HL-60 (cell line): Measurements from ENCODE around the gene BCAR1.

Experiments
- DNase-seq, 2 experiments: peaks; one replicate each; pipeline ENCODE4 v3.0.0-alpha.2; 2010 to 2020; ENCODE audit warnings: low read depth in 1 of 2, low spot score in 1 of 2
- H3K27ac ChIP-seq: fragments of 250-450 bp; sonication (Bioruptor Pico); replicated peaks from 2 replicates; pipeline ENCODE4 v1.5.1; 2020; ENCODE audit warnings: mild to moderate bottlenecking, moderate library complexity
- H3K27me3 ChIP-seq: fragments of 250-450 bp; sonication (Bioruptor Pico); 2 replicates; pipeline ENCODE4 v1.5.1; 2021; ENCODE audit warnings: mild to moderate bottlenecking, moderate library complexity; ENCODE audit not compliant: insufficient read depth, poor library complexity, severe bottlenecking
- H3K4me3 ChIP-seq: replicated peaks from 2 replicates; pipeline ENCODE4 v1.5.1; 2011; ENCODE audit warnings: mild to moderate bottlenecking, control low read depth, low read length; ENCODE audit not compliant: insufficient read depth
- GABPA ChIP-seq: IDR thresholded peaks from 2 replicates; pipeline ENCODE4 v1.6.1; 2012; ENCODE audit warnings: low read depth
- POLR2AphosphoS5 ChIP-seq: IDR thresholded peaks from 2 replicates; pipeline ENCODE4 v1.6.1; 2012; ENCODE audit warnings: low read depth
- SPI1 ChIP-seq: IDR thresholded peaks from 2 replicates; pipeline ENCODE4 v1.6.1; 2012; ENCODE audit warnings: low read depth, mild to moderate bottlenecking, borderline replicate concordance
- TF ChIP-seq, protein P1 (sequence below): IDR thresholded peaks from 2 replicates; pipeline ENCODE4 v1.6.1; 2012; ENCODE audit warnings: low read depth; ENCODE audit not compliant: insufficient replicate concordance
- TF ChIP-seq, protein P2 (sequence below): IDR thresholded peaks from one replicate; pipeline ENCODE4 v1.5.1; 2011; ENCODE audit warnings: low read length, control low read depth, inconsistent platforms; ENCODE audit not compliant: insufficient read depth

The BCAR1 gene

DNA sequence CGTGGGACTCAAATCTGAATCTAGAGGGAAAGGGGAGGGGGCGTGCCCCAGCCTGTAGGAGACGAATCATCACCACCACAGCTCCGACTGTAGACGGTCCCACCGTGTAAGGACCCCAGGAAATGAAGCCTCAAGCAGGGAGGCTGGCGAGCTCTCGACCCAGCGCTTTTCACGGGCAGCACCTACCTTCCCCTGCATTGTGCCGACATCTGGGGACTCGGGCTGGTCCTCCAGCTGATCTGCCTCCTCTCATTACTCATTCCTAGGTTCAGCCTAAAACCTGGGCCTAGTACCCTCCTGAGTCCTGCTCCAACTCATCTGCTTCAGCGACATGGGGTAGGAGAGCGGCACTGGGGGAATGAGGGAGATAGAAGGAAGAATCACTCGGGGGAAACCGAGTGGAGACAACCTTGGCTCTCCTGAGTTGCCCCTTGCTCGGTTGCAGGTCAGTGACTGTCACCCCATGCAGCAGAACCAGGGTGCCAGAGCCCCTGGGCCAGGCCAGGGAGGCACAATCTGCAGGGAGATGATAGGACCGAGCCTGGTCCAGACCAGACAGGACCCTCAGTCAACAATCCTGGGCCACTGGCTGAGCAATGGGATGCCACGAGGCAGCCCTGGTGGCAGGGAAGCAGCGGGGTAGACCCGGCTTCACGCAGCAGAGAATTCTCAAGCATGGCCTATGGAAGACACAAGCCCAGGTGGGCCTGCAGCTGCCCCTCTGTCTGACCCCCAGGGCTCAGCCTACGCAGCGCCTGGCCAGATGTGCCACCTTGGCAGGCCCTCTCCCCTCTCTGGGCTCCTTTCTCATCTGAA, 833 bp upstream of the BCAR1 start:
- H3K27me3 ChIP-seq, result peaks cover 82% of the 10 kb centered on the region
- no peak for DNase-seq
- no peak overlapping the region for H3K27ac ChIP-seq
- TF ChIP-seq SPI1, result no peak
- TF ChIP-seq POLR2AphosphoS5, result no peak
- TF ChIP-seq, protein P1, sequence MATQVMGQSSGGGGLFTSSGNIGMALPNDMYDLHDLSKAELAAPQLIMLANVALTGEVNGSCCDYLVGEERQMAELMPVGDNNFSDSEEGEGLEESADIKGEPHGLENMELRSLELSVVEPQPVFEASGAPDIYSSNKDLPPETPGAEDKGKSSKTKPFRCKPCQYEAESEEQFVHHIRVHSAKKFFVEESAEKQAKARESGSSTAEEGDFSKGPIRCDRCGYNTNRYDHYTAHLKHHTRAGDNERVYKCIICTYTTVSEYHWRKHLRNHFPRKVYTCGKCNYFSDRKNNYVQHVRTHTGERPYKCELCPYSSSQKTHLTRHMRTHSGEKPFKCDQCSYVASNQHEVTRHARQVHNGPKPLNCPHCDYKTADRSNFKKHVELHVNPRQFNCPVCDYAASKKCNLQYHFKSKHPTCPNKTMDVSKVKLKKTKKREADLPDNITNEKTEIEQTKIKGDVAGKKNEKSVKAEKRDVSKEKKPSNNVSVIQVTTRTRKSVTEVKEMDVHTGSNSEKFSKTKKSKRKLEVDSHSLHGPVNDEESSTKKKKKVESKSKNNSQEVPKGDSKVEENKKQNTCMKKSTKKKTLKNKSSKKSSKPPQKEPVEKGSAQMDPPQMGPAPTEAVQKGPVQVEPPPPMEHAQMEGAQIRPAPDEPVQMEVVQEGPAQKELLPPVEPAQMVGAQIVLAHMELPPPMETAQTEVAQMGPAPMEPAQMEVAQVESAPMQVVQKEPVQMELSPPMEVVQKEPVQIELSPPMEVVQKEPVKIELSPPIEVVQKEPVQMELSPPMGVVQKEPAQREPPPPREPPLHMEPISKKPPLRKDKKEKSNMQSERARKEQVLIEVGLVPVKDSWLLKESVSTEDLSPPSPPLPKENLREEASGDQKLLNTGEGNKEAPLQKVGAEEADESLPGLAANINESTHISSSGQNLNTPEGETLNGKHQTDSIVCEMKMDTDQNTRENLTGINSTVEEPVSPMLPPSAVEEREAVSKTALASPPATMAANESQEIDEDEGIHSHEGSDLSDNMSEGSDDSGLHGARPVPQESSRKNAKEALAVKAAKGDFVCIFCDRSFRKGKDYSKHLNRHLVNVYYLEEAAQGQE, result no peak
- TF ChIP-seq GABPA, result no peak
- TF ChIP-seq, protein P2, sequence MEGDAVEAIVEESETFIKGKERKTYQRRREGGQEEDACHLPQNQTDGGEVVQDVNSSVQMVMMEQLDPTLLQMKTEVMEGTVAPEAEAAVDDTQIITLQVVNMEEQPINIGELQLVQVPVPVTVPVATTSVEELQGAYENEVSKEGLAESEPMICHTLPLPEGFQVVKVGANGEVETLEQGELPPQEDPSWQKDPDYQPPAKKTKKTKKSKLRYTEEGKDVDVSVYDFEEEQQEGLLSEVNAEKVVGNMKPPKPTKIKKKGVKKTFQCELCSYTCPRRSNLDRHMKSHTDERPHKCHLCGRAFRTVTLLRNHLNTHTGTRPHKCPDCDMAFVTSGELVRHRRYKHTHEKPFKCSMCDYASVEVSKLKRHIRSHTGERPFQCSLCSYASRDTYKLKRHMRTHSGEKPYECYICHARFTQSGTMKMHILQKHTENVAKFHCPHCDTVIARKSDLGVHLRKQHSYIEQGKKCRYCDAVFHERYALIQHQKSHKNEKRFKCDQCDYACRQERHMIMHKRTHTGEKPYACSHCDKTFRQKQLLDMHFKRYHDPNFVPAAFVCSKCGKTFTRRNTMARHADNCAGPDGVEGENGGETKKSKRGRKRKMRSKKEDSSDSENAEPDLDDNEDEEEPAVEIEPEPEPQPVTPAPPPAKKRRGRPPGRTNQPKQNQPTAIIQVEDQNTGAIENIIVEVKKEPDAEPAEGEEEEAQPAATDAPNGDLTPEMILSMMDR, result no peak
- no peak overlapping the region for H3K4me3 ChIP-seq

DNA sequence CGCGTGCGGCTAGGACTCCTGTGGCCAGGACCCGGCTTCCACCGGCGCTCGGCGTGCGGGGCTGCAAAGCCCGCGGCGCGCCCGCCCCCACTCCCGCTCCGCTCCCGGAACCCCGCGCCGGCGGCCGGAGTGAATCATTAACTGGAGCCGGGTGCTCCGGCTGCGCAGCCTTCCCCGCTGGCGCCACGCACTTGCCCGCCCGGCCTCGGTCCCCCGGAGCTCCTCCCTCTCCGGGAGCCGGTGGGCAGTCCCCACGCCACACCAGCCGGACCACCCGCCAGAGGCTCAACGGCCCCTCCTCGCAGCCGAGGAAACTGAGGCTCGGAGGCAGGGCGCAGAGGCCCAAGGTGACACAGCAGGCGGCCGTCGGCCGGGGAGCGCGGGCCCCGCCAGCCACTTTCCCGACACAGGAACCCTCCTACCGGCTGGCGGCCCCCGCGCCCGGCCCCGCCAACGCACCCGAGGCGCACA, 580 bp downstream of the BCAR1 start:
- H3K4me3 ChIP-seq, result no peak overlapping the region
- TF ChIP-seq GABPA, result no peak
- no peak for TF ChIP-seq SPI1
- no peak for TF ChIP-seq POLR2AphosphoS5
- TF ChIP-seq, protein P1, result no peak
- TF ChIP-seq, protein P2, result no peak
- no peak overlapping the region for H3K27ac ChIP-seq
- H3K27me3 ChIP-seq, result peaks cover 78% of the 10 kb centered on the region
- DNase-seq, result no peak

DNA sequence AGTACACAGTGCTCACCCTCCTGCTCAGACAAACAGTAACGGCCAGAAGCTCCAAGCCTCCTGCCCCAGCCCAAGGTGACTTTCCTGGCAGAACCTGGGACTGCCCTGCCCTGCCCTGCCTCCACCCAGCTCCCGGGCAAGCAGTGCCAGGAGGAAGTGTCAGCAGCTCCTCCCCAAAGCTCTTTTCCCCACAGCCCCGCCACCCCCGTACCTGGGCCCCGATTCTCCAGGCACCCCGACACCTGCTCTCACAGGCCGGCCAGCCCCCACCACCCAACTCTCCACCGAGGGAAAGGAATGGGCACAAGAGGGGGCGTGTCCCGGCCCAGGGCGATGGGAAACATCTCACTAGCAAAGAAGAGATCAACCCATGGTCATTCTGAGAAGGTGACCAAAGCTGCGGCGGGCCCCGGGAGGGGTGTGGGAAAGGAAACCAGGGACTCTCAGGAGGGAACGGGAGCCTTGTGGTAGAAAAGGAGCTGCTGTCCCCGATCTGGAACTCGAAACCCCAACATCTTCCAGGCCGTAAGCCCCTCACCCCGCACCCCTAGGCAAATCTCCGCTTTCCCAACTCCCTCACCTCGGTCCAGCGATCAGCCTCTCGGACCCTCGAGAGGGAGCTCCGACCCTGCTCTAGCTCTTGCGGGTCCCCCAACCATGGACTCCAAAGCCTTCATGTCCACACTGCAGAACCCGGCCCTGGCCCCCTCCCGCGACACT, 1.2 kb downstream of the BCAR1 start:
- no peak for DNase-seq
- H3K27ac ChIP-seq, result no peak overlapping the region
- H3K27me3 ChIP-seq, result peaks cover 75% of the 10 kb centered on the region
- no peak overlapping the region for H3K4me3 ChIP-seq
- TF ChIP-seq, protein P2, result no peak
- TF ChIP-seq GABPA, result no peak
- TF ChIP-seq POLR2AphosphoS5, result no peak
- TF ChIP-seq SPI1, result no peak
- TF ChIP-seq, protein P1, result no peak
